A549 (cell line): ENCODE data around the gene SCRN2. TPM values are rescaled to one million over a fixed set of nuclear protein-coding genes. Genes with fewer than 3 reads are reported as not detected.

Experiments
- ATAC-seq, 2 experiments: fragments of 200-7000 bp in 1 of 2; fragments of >200 bp in 1 of 2; cut with Nextera tagmentation in 1 of 2; cut with Tn5 transposase in 1 of 2; 3 replicates each; pipeline versions ENCODE4 v1.8.0 to v1.9.1; 2018 to 2020; ENCODE audit warnings: mild to moderate bottlenecking in 1 of 2, moderate library complexity in 1 of 2
- CTCF ChIA-PET: fragments of 300-600 bp; sonication (Branson Sonifier 250); formaldehyde crosslinking; extraction: SDS; loops from one replicate; lab custom pipeline; 2021; ENCODE audit warnings: antibody characterized with exemption, inconsistent platforms; lab: Yijun Ruan, JAX
- POLR2A ChIA-PET: fragments of 350-600 bp; formaldehyde crosslinking; extraction: SDS; loops from one replicate; lab custom pipeline; 2021; ENCODE audit warnings: antibody characterized with exemption, inconsistent platforms; lab: Yijun Ruan, JAX
- DNase-seq, 2 experiments: peaks; one replicate each; pipeline versions ENCODE4 v3.0.0 to v3.0.0-alpha.2; 2011 to 2016; ENCODE audit warnings: low read depth in 1 of 2, low spot score in 1 of 2
- FAIRE-seq: peaks from 2 replicates; lab custom pipeline; 2011; peaks lifted over from hg19 to GRCh38; lab: Jason Lieb, UNC
- H3K27ac ChIP-seq, 2 experiments: fragments of >200 bp; sonication (Bioruptor Twin); formaldehyde crosslinking; 3 replicates each; pipeline ENCODE4 v1.5.1; 2016 to 2017
- H3K4me1 ChIP-seq: fragments of >200 bp; sonication (Bioruptor Twin); formaldehyde crosslinking; 3 replicates; pipeline ENCODE4 v1.6.1; 2016
- H3K4me2 ChIP-seq: fragments of >200 bp; sonication (Bioruptor Twin); formaldehyde crosslinking; 3 replicates; pipeline ENCODE4 v1.6.1; 2016
- H3K4me3 ChIP-seq: fragments of >200 bp; sonication (Bioruptor Twin); formaldehyde crosslinking; 3 replicates; pipeline ENCODE4 v1.5.1; 2016
- H3K9me3 ChIP-seq: fragments of >200 bp; sonication (Bioruptor Twin); formaldehyde crosslinking; 3 replicates; pipeline ENCODE4 v1.6.1; 2016
- BCL3 ChIP-seq: fragments of >200 bp; sonication (Bioruptor Twin); formaldehyde crosslinking; IDR thresholded peaks from 3 replicates; pipeline ENCODE4 v1.6.1; 2016
- CBX8 ChIP-seq: fragments of 200-600 bp; sonication (generic); IDR thresholded peaks from 2 replicates; pipeline ENCODE4 v1.6.1; 2016
- EHF ChIP-seq: fragments of 250-450 bp; sonication (Bioruptor Pico); IDR thresholded peaks from 2 replicates; pipeline ENCODE4 v1.5.0; 2020; ENCODE audit warnings: mild to moderate bottlenecking
- ESRRA ChIP-seq: fragments of 150-350 bp; IDR thresholded peaks from 2 replicates; pipeline ENCODE4 v1.6.1; 2014; ENCODE audit warnings: mild to moderate bottlenecking, low read length, borderline replicate concordance
- GATA3 ChIP-seq: IDR thresholded peaks from 2 replicates; pipeline ENCODE4 v1.6.1; 2012; ENCODE audit warnings: borderline replicate concordance
- HDAC2 ChIP-seq: fragments of 200-600 bp; sonication (generic); IDR thresholded peaks from 2 replicates; pipeline ENCODE4 v1.6.1; 2016
- HEYL ChIP-seq: fragments of 250-450 bp; sonication (Bioruptor Pico); IDR thresholded peaks from 2 replicates; pipeline ENCODE4 v1.8.0; 2021; ENCODE audit warnings: mild to moderate bottlenecking, moderate library complexity
- HOXB13 ChIP-seq: fragments of 250-450 bp; sonication (Bioruptor Pico); IDR thresholded peaks from 2 replicates; pipeline ENCODE4 v1.5.0; 2020; ENCODE audit warnings: low read depth, mild to moderate bottlenecking, moderate library complexity
- JUN ChIP-seq, 2 experiments: fragments of >200 bp; sonication (Bioruptor Twin); formaldehyde crosslinking; IDR thresholded peaks; 2 replicates in 1 of 2; 3 replicates in 1 of 2; pipeline ENCODE4 v1.6.1; 2016 to 2017
- KDM5A ChIP-seq: fragments of 200-600 bp; sonication (generic); IDR thresholded peaks from 2 replicates; pipeline ENCODE4 v1.6.1; 2016; ENCODE audit warnings: antibody characterized with exemption, mild to moderate bottlenecking
- MAX ChIP-seq: IDR thresholded peaks from 2 replicates; pipeline ENCODE4 v1.6.1; 2012
- MAZ ChIP-seq: fragments of 150-350 bp; IDR thresholded peaks from 2 replicates; pipeline ENCODE4 v1.6.1; 2014; ENCODE audit warnings: antibody characterized with exemption, low read depth, low read length, borderline replicate concordance
- NFE2L2 ChIP-seq: fragments of 150-350 bp; conservative IDR thresholded peaks from 2 replicates; pipeline ENCODE4 v1.6.1; 2014; ENCODE audit warnings: low read length
- NPAS2 ChIP-seq: fragments of 250-450 bp; sonication (Bioruptor Pico); IDR thresholded peaks from 2 replicates; pipeline ENCODE4 v1.8.0; 2022; ENCODE audit warnings: mild to moderate bottlenecking, moderate library complexity, borderline replicate concordance
- PHF8 ChIP-seq: fragments of 200-600 bp; sonication (generic); IDR thresholded peaks from 2 replicates; pipeline ENCODE4 v1.6.1; 2016; ENCODE audit warnings: low read depth, mild to moderate bottlenecking, antibody characterized with exemption, moderate library complexity, borderline replicate concordance
- POLR2A ChIP-seq: IDR thresholded peaks from 2 replicates; pipeline ENCODE4 v1.6.1; 2012; ENCODE audit warnings: mild to moderate bottlenecking, low read length
- RAD21 ChIP-seq, 2 experiments: fragments of >200 bp in 1 of 2; sonication (Bioruptor Twin) in 1 of 2; formaldehyde crosslinking in 1 of 2; IDR thresholded peaks in 1 of 2; conservative IDR thresholded peaks in 1 of 2; 2 replicates in 1 of 2; 3 replicates in 1 of 2; pipeline ENCODE4 v1.6.1; 2012 to 2018; ENCODE audit warnings: inconsistent platforms in 1 of 2
- RCOR1 ChIP-seq: fragments of 150-350 bp; IDR thresholded peaks from 2 replicates; pipeline ENCODE4 v1.6.1; 2014; ENCODE audit warnings: antibody characterized with exemption, low read length, low read depth
- TFCP2L1 ChIP-seq: fragments of 250-450 bp; sonication (Bioruptor Pico); IDR thresholded peaks from 2 replicates; pipeline ENCODE4 v1.5.0; 2021; ENCODE audit warnings: mild to moderate bottlenecking
- ZFP36 ChIP-seq: fragments of 450-650 bp; IDR thresholded peaks from 2 replicates; pipeline ENCODE4 v1.6.1; 2014; ENCODE audit warnings: borderline replicate concordance; ENCODE audit not compliant: partially characterized antibody
- WGBS: methylation state at CpG from one replicate; pipeline ENCODE4 v1.1.6; 2017; ENCODE audit errors: missing lambda C conversion rate; 5-methylcytosine and 5-hydroxymethylcytosine counted together
- polyA plus RNA-seq, 4 experiments: library from polyadenylated mRNA; depleted of rRNA in 3 of 4; stranded (reverse); fragments of >200 nt; fragmentation: RNase III in 1 of 4; extraction: RNeasy Plus Mini Kit Qiagen cat#74134 plus additional on column Dnase treatment in 1 of 4; gene quantifications; 2 replicates in 3 of 4; 3 replicates in 1 of 4; pipeline ENCODE4 v1.2.3, GENCODE V29; 2011 to 2017
- TF ChIP-seq, protein P1 (sequence below): fragments of 200-600 bp; sonication (generic); IDR thresholded peaks from 2 replicates; pipeline ENCODE4 v1.6.1; 2016; ENCODE audit warnings: antibody characterized with exemption, mild to moderate bottlenecking, moderate library complexity

The SCRN2 gene
- polyA plus RNA-seq, 2 of the 4 experiments (the other 2 are of a cell fraction), result 25.8 to 43.7 TPM

DNA sequence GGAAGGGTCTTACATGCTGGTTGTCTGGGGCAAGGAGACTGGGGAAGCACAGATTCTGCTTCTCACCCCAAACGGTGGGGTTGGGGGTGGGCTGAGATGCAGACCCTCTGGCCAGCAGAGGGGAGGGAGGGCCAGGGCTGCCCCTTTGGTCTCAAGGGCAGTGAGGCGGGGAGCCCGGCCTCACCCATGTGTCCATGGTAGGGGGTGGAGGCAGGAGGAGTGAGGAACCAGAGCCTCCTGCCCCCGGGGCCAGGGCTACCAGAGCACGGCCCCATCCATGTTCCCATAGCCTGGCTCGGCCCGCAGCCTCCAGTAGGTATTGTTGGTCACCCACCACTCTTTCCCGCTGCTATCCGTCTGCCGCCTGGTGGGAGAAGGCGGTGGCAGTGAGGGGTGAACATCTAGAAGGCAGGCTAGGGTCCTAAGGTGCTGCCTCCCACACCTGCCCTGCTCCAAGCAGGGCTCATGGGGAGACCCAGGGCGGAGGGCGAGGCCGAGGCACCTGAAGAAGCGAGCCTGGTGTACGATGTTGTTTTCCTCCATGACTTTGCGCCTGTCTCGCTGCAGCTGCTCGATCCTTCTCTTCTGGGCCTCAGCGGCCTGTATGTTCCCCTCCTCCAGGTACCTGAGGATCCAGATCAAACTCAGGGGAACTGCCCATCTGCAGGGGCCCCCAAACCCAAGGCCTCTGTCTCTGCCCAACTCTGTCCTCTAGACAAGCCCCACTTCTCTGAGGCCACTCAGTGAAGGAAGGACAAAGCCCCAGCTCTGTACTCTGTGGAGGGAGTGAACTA is 32.8 kb downstream of the SCRN2 start:
- ChIA-PET POLR2A (no interaction called here), CTCF (interaction anchor here (2.0 kb wide), 1 partner anchor 14 kb away, joined by 11 read pairs; the partner anchor contains the start of gene OSBPL7)
- no peak overlapping the region for H3K27ac ChIP-seq
- no peak for ATAC-seq
- no peaks in the 10 kb centered on the region for H3K9me3 ChIP-seq
- no peak overlapping the region for H3K4me3 ChIP-seq
- FAIRE-seq, result no peak
- WGBS, result 86% methylated on average over 20 of the region's 20 CpGs
- H3K4me2 ChIP-seq, result no peak overlapping the region
- no peak for TF ChIP-seq MAX
- H3K4me1 ChIP-seq, result peaks cover 25% of the 10 kb centered on the region
- DNase-seq, result no peak

GRCh38 chr17:47807421-47807820 is 33.7 kb downstream of the SCRN2 start:
- ChIA-PET POLR2A (no interaction called here), CTCF (interaction anchor here (0.7 to 7.3 kb wide), 5 partner anchors 18 to 186 kb away, joined by 3 to 47 read pairs (median 3); no protein-coding TSS in a partner anchor)
- Histone ChIP-seq H3K9me3 (no peaks in the 10 kb centered on the region), H3K4me1 (peaks cover 25% of the 10 kb centered on the region), H3K4me2 (no peak overlapping the region), H3K27ac (no peak overlapping the region), H3K4me3 (no peak overlapping the region)
- no peak for TF ChIP-seq HDAC2
- TF ChIP-seq EHF, result no peak
- TF ChIP-seq, protein P1, sequence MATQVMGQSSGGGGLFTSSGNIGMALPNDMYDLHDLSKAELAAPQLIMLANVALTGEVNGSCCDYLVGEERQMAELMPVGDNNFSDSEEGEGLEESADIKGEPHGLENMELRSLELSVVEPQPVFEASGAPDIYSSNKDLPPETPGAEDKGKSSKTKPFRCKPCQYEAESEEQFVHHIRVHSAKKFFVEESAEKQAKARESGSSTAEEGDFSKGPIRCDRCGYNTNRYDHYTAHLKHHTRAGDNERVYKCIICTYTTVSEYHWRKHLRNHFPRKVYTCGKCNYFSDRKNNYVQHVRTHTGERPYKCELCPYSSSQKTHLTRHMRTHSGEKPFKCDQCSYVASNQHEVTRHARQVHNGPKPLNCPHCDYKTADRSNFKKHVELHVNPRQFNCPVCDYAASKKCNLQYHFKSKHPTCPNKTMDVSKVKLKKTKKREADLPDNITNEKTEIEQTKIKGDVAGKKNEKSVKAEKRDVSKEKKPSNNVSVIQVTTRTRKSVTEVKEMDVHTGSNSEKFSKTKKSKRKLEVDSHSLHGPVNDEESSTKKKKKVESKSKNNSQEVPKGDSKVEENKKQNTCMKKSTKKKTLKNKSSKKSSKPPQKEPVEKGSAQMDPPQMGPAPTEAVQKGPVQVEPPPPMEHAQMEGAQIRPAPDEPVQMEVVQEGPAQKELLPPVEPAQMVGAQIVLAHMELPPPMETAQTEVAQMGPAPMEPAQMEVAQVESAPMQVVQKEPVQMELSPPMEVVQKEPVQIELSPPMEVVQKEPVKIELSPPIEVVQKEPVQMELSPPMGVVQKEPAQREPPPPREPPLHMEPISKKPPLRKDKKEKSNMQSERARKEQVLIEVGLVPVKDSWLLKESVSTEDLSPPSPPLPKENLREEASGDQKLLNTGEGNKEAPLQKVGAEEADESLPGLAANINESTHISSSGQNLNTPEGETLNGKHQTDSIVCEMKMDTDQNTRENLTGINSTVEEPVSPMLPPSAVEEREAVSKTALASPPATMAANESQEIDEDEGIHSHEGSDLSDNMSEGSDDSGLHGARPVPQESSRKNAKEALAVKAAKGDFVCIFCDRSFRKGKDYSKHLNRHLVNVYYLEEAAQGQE, result no peak
- no peak for TF ChIP-seq RCOR1
- TF ChIP-seq JUN (IDR thresholded peaks at IDR 0.05), result no peak
- no peak for TF ChIP-seq NPAS2 (CRISPR knock-in tag)
- TF ChIP-seq MAZ, result no peak
- TF ChIP-seq HEYL (CRISPR knock-in tag), result no peak
- TF ChIP-seq KDM5A, result no peak
- TF ChIP-seq POLR2A, result no peak
- no peak for TF ChIP-seq ESRRA
- TF ChIP-seq CBX8, result no peak
- no peak for TF ChIP-seq PHF8
- no peak for ATAC-seq
- 80% methylated on average over 11 of the region's 11 CpGs for WGBS
- FAIRE-seq, result no peak
- DNase-seq, result no peak

- TF ChIP-seq GATA3 (no peak), MAX (no peak), BCL3 (no peak), TFCP2L1 (no peak), NFE2L2 (no peak), HOXB13 (no peak), ZFP36 (no peak), RAD21 (conservative IDR thresholded peaks at IDR 0.05 in 1 of 2, IDR thresholded peaks at IDR 0.05 in 1 of 2) (no peak), KDM5A (no peak)
- CTCF ChIA-PET, result interaction anchor here (0.6 to 7.3 kb wide), 6 partner anchors 18 to 360 kb away, joined by 3 to 47 read pairs (median 3); no protein-coding TSS in a partner anchor
- peaks cover 25% of the 10 kb centered on the region for H3K4me1 ChIP-seq
- H3K27ac ChIP-seq, result no peak overlapping the region
- ATAC-seq (no peak), FAIRE-seq (no peak), DNase-seq (no peak)
- H3K9me3 ChIP-seq, result no peaks in the 10 kb centered on the region
- POLR2A ChIA-PET, result no interaction called here
- H3K4me3 ChIP-seq, result no peak overlapping the region
- WGBS, result 88% methylated on average over 9 of the region's 9 CpGs
- H3K4me2 ChIP-seq, result no peak overlapping the region
Observed at GRCh38 chr17:47806913-47807255, 34.2 kb downstream of the SCRN2 start.
